ENCODE results near the gene UMOD. TPM values are rescaled to one million over a fixed set of nuclear protein-coding genes. Genes with fewer than 3 reads are reported as not detected.

UMOD gene
- total RNA-seq, 1 experiment from 2014 or later = not detected

- DNase-seq (ENCODE audit: low read depth) = no peak
Measured at GRCh38 chr16:20302389-20302788, 50.1 kb downstream of the UMOD start.

GRCh38 chr16:20301840-20302239 is 50.7 kb downstream of the UMOD start:
- DNase-seq (ENCODE audit: low read depth) = no peak

GRCh38 chr16:20300312-20301097 is 52.0 kb downstream of the UMOD start:
- DNase-seq (ENCODE audit: low read depth) = peak; percentile 39

GRCh38 chr16:20298452-20298851 is 54.1 kb downstream of the UMOD start:
- no peak for DNase-seq (ENCODE audit: low read depth)

GRCh38 chr16:20291208-20292206 is 61.0 kb downstream of the UMOD start:
- DNase-seq (ENCODE audit: low read depth) = no peak

GRCh38 chr16:20289571-20289970 is 62.9 kb downstream of the UMOD start:
- DNase-seq (ENCODE audit: low read depth) = no peak

- no peak for DNase-seq (ENCODE audit: low read depth)
Measured at GRCh38 chr16:20285993-20286499, 66.5 kb downstream of the UMOD start.

Other genes with a start within 250 kb of the UMOD start
- not detected in 2 replicates for gene GP2, start 25.2 kb downstream of the UMOD start, total RNA-seq (2014; rRNA removed; shearing (Covaris generic))
- gene PDILT, start 52.0 kb upstream of the UMOD start, total RNA-seq (2014; rRNA removed; shearing (Covaris generic)) = not detected in 2 replicates
- not detected in 2 replicates for gene ACSM5, start 56.8 kb upstream of the UMOD start, total RNA-seq (2014; rRNA removed; shearing (Covaris generic))
- not detected in 2 replicates for gene ACSM2A, start 98.8 kb upstream of the UMOD start, total RNA-seq (2014; rRNA removed; shearing (Covaris generic))
- gene ACSM2B, start 223.7 kb upstream of the UMOD start, total RNA-seq (2014; rRNA removed; shearing (Covaris generic)) = not detected in 2 replicates